GM18499 (cell line): ENCODE measurements around the gene TRIM37.
"Not testable (repeated sequence)": the region's sequence is repeated elsewhere in the genome, so short reads cannot be mapped to it uniquely, and the experiment has no call there.

Source experiments
- ATAC-seq: cut with Tn5 transposase; IDR thresholded peaks from one replicate; pipeline ENCODE4 v1.9.1; 2021; ENCODE audit warnings: moderate number of reproducible peaks; ENCODE audit not compliant: insufficient read depth, unreplicated experiment

The TRIM37 gene

GRCh38 chr17:59106463-59107305, at the start of gene TRIM37:
TSS of gene TRIM37 (minus strand) at chr17:59106880. CDS start at chr17:59106461, 419 bp downstream.
- peak; percentile 82 for ATAC-seq

GRCh38 chr17:59155439-59156177, 48.9 kb upstream of the TRIM37 start, which contains the start of gene PRR11:
TSS of gene PRR11 (plus strand) at chr17:59155746. CDS start at chr17:59169753, 14,007 bp downstream.
- ATAC-seq = peak; percentile 79

- ATAC-seq = peak; percentile 65
Observed at GRCh38 chr17:59154721-59155438, 48.2 kb upstream of the TRIM37 start, which contains the start of gene SKA2. TSS of gene SKA2 (minus strand) at chr17:59155186. CDS start at chr17:59155163, 23 bp downstream.

- ATAC-seq = no peak
Observed at GRCh38 chr17:59154292-59154720, 47.6 kb upstream of the TRIM37 start.

GRCh38 chr17:59152925-59153324, 46.2 kb upstream of the TRIM37 start:
- no peak for ATAC-seq

GRCh38 chr17:59151591-59151990, 44.9 kb upstream of the TRIM37 start:
- no peak for ATAC-seq

- ATAC-seq = no peak
Observed at GRCh38 chr17:59151006-59151405, 44.3 kb upstream of the TRIM37 start.

GRCh38 chr17:59149841-59150511, 43.3 kb upstream of the TRIM37 start:
- no peak for ATAC-seq

- no peak for ATAC-seq
Observed at GRCh38 chr17:59149051-59149450, 42.4 kb upstream of the TRIM37 start.

GRCh38 chr17:59145571-59146096, 39.0 kb upstream of the TRIM37 start:
- no peak for ATAC-seq

- no peak for ATAC-seq
Observed at GRCh38 chr17:59141860-59142259, 35.2 kb upstream of the TRIM37 start.

GRCh38 chr17:59139939-59140338, 33.3 kb upstream of the TRIM37 start:
- ATAC-seq = no peak

GRCh38 chr17:59138339-59138738, 31.7 kb upstream of the TRIM37 start:
- not testable (repeated sequence) for ATAC-seq

- ATAC-seq = no peak
Observed at GRCh38 chr17:59131131-59131530, 24.5 kb upstream of the TRIM37 start.

- no peak for ATAC-seq
Observed at GRCh38 chr17:59129814-59130213, 23.1 kb upstream of the TRIM37 start.

GRCh38 chr17:59126809-59127417, 20.2 kb upstream of the TRIM37 start:
- no peak for ATAC-seq

GRCh38 chr17:59124665-59125064, 18.0 kb upstream of the TRIM37 start:
- no peak for ATAC-seq

- ATAC-seq = no peak
Observed at GRCh38 chr17:59121901-59122480, 15.3 kb upstream of the TRIM37 start.

GRCh38 chr17:59115474-59115873, 8.8 kb upstream of the TRIM37 start:
- no peak for ATAC-seq
